GM21723 (cell line): ENCODE data around the gene TREML1.
"Not testable (repeated sequence)": the region's sequence is repeated elsewhere in the genome, so short reads cannot be mapped to it uniquely, and the experiment has no call there.

Experiments
- ATAC-seq: cut with Tn5 transposase; IDR thresholded peaks from one replicate; pipeline ENCODE4 v1.9.1; 2021; ENCODE audit warnings: mild to moderate bottlenecking, moderate library complexity; ENCODE audit not compliant: unreplicated experiment

Gene TREML1

DNA sequence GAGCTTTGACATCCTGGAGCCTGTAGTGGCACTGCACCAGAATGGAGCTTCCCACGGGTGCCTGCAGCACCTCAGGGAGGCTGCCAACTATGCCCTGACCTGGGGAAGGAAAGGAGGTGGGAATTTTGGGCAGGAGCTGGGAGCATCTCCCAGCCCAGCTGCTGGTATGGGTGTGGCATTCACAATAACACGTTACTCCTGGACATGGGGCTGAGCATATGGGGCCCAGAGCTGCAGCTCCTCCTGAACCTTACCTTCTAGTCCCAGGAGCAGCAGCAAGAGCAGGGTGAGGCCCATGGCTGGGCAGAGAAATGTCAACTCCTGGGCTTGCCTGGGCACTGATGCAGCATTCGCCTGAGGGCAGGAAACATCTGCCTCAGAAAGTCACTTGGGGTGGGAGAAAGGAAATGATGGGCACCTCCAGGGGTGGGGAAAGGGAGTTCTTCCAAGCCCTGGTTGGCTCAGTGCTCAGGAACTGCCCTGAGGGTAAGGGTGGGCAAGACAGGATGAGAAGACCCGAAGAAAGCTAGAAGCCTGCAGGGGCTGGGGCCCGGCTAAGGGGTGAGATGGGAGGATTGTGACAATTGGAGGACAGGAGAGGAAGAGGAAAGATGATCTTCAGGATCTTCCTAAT lies at the start of gene TREML1:
Gene TREML1, minus strand, starts transcription at position 356 of the 634 bp plus-strand sequence. Its CDS starts 59 bp downstream, at position 297.
- ATAC-seq = no peak

DNA sequence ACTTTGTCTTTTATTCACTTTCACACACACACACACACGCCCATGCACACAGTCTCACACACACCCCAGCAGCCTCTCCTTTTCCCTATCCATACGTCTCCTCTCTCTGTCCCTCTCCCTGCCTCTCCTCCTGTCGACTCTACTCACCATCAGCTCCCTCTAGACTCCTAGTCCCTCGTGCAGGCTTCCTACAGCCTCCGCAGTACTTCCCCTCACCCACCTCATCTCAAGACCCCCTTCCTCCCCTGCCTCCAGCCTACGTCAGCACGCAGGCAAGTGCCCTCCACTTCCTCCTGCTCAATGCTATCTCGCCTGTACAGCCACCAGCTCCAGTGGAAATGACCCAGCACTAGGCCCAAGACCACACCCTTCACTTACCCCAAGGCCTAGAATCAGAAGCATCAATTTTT lies 47.6 kb upstream of the TREML1 start:
- no peak for ATAC-seq

DNA sequence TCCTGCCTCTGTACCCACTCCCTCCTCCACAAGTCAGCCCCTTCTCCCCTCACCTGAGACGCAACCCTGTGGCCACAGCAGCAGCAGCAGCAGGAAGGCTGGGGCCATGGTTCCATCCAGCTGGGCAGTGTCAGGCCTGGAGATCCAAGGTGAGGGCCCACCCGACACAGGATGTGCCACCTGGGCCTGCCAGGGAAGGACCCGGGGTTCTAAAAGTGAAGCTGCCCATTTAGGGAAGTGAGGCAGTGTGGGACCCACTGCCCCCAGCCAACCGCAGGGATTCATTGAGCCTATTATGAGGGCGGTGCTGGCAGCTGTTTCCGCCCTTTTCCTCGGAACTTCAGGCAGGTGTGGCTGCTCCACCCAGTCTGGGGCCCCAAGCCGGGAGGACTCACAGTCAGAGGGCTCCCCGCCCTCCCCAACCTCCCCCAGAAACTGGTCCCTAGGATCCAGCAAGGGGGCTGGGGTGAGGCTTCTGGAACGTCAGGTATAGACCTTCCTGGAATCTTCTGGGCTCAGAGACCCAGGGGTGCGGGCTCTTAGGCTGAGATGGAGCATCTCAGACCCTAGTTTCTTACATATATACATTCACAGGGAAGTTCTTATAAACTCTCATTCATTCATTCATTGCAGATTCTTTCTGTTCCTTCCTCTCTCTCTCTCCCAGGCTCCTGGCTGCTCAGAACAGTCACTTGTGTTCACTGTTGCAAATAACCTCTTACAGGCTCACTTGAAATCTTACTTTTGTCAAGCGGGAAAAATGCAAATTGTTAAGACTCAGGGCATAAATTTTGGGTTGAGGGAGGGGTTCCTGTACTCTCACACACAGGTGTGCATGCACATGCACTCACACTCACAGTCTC lies 47.0 kb upstream of the TREML1 start, which contains the start of gene TREML2:
Gene TREML2, minus strand, starts transcription at position 249 of the 863 bp plus-strand sequence. Its CDS starts 141 bp downstream, at position 108.
- peak; percentile 32 for ATAC-seq

- ATAC-seq = peak; percentile 29
These were observed 46.3 kb upstream of the TREML1 start for GRCh38 chr6:41200296-41200900.

GRCh38 chr6:41199552-41200246 lies 45.6 kb upstream of the TREML1 start:
- ATAC-seq = peak; percentile 62

- ATAC-seq = no peak
These were observed 43.1 kb upstream of the TREML1 start for GRCh38 chr6:41197234-41197633.

DNA sequence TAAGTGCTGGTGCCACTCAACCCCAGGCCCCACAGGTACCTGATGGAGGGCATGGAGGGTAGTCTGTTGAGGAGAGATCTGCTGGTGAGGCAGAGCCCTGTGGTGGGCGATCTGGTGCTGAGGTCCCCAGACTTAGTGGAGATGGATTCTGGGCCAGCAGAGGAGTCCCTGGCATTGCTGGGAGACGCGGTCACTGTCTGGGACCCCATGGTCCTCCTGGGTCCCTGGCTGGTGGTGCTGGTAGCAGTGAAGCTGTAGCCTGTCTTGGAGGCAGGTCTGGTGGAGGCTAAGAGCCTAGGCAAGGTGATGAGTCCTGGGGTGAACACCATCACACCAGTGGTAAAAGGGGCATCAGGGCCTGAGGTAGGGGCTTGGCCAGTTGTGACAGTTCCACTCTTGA lies 40.2 kb upstream of the TREML1 start:
- ATAC-seq = no peak

DNA sequence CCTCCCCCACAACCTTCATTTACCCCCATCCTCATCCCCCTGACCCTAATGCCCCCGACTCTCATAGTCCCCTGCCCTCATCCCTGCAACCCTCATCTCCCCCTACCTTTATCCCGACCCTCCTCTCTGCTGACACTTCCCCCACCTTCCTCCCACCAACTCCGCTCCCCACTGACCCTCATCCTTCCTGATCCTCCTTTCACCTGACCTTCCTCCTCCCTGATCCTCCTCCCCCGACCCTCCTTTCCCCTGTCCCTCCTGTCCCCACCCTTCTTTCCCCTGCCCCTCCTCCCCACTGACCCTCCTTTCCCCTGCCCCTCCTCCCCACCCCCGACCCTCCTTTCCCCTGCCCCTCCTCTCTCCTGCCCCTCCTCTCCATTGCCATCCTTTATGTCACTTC lies 39.7 kb upstream of the TREML1 start:
- no peak for ATAC-seq

DNA sequence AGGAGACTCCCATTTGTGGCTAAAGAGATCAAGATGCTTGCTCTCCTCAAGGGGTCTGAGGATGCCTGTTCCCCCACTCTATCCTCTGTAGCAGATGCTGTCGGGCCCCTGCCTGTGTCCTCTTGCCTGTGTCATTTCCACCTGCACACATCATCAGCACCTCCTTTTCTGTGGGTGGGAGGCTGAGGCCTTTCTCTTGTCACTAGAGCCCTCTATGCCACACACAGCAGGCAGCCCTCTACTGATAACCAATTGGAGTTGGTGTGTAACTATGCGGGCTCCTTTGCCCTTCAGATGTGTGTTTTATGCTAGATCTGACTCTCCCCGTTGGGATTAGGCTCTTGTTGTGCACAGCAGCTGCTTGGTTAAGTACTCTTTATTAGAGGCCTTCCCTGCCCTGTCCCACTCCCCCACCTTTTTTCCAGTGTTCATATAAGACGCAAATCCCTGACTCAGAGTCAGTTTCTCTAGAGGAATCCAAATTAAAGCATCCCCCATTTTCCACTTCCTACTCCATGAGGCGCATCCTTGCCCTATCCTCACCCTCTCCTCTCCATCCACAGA lies 39.1 kb upstream of the TREML1 start:
- no peak for ATAC-seq

- no peak for ATAC-seq
These were observed 37.4 kb upstream of the TREML1 start for GRCh38 chr6:41191569-41191968.

GRCh38 chr6:41190791-41191190 lies 36.6 kb upstream of the TREML1 start:
- ATAC-seq = no peak

- no peak for ATAC-seq
These were observed 35.8 kb upstream of the TREML1 start for GRCh38 chr6:41189967-41190366.

DNA sequence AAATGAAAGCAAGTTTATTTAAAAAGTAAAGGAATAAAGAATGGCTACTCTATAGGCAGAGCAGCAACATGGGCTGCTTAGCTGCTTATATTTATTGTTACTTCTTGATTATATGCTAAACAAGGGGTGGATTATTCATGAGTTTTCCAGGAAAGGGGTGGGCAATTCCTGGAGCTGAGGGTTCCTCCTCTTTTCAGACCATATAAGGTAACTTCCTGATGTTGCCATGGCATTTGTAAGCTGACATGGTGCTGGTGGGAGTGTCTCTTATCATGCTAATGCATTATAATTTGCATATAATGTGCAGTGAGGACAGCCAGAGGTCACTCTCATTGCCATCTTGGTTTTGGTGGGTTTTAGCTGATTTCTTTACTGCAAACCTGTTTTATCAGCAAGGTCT lies 34.9 kb upstream of the TREML1 start:
- not testable (repeated sequence) for ATAC-seq

DNA sequence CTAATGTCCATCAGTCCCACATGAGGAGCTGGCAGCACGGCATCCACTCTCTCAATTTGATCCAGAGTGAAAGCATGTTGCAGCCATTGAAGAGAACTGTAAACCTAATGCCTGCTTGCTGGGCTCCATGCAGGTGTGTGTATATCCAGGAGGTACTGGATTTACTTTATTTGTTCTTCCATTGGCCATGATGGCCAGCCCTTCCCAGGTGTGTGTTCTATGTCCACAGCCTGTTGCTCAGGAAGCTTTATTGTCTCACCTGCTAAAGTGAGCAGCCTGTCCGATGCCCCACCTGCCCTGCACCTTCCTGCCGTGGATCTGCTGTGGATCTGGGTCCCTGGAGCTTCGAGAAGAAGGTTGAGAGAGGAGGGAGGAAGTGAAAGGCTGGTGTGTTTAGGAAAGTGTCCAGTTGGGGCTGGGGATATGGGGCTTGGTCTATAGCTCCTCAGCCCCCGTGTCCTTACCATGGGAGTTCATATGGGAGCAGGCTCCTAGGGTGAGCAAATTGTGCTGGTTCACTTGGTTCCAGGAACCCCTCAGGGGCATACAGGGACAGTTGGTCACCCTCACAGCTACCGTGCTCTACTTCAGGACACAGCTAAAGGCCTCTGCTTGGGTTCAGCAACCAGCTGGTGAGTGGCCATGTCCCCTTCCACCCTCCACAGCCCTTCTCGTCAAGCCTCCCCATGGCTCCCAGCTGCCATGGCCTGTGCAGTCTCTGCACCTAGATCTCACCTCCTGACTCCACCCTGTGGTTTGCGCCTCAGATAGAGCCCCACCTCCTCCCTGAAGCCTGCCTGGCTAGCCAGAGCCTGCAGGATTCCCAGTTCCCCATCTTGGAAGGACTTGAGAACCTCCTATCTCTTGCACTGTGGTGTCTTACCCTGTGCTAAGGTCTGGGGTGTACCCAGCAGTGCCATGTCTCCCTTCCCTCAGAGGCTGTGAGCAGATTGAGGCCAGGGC lies 34.1 kb upstream of the TREML1 start:
- no peak for ATAC-seq

DNA sequence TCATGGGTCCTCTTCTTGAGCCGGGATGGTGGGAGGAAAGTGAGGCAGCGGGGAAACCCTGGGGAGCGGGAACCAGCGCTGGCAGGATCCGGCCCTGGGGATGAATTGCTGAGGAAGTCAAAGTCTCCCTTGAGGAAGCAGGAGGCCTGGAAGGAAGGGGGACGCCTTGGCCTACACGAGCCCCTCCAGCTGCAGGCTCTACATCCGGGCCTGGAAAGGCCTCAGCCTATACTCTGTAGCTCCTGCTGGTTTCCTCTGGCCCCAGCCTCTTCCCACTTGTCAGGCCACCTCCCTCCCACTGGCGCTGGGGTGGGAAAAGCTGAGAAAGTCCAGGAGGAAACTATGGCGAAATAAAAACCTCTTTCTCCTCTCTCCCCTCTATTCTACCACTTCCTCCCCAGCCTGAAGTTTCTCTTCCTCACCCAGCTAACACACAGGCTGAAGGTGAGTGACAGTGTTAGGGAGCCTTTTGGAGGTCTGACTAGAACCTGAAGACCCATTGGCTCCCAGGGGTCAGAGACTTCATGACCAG lies 31.9 kb upstream of the TREML1 start:
- no peak for ATAC-seq

GRCh38 chr6:41184761-41185160 lies 30.6 kb upstream of the TREML1 start:
- ATAC-seq = no peak

GRCh38 chr6:41182069-41183034 lies 28.2 kb upstream of the TREML1 start:
- peak; percentile 82 for ATAC-seq

DNA sequence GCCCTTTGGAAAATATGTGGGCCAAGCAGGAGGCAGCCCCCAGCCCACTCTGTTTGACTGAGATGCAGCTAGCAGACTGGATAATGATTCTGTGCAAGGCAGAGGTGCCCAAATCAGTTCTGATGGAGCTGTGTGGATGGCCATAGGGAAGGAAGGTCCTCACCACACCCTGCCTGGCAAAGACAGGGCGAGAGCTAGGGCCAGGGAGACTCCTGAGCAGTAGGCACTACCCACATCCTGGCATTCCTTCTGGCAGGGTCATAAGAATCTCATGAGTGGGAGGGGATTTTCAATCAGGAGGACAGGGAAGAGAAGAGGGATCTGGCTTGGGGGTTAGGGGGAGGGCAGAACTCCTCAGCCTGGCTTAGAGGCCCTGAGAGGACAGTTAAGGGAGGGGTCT lies 27.4 kb upstream of the TREML1 start:
- ATAC-seq = no peak
